ENCODE results near the gene COX7A2L. TPM values are rescaled to one million over a fixed set of nuclear protein-coding genes. Genes with fewer than 3 reads are reported as not detected.

COX7A2L gene
- polyA plus RNA-seq, 1 of the 3 experiments (the other 2 are of a cell fraction): 77.6 TPM

DNA sequence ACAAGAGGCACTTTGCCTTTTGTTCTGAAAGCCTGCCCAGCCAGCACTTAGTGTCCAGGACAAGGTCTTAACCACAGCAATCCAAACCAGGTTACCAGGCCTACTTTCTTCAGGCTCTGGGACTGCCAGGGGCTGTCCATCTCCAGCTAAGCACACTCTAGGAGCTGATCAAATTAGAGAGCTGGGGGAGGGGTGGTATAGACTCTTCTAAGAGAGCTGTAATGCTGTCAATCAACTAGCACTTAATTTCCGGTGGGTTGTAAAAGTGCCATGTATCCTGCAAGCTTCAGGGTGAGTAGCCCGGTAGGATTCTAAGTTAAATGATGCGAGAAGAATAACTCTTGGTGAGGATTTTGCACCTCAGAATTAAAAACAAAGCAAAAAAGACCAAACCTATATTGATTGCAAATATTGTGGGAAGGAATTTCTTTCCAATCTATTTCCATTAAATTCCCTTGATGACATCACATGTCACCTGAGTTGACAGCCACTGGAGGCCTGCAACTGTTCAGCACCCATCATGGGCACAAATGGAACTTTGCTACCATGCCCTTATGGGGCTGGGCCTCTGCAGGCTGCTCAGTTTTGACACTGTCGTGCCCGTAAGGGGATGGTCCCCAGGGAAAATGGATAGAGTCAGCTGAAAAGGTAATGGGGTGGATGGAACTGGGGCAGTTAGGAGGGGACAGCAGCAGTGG is 8.7 kb upstream of the COX7A2L start:
- TF ChIP-seq EZH2phosphoT487 (IDR thresholded peaks at IDR 0.05; ENCODE audit: borderline replicate concordance, low read depth): no peak
- TF ChIP-seq, protein P1, sequence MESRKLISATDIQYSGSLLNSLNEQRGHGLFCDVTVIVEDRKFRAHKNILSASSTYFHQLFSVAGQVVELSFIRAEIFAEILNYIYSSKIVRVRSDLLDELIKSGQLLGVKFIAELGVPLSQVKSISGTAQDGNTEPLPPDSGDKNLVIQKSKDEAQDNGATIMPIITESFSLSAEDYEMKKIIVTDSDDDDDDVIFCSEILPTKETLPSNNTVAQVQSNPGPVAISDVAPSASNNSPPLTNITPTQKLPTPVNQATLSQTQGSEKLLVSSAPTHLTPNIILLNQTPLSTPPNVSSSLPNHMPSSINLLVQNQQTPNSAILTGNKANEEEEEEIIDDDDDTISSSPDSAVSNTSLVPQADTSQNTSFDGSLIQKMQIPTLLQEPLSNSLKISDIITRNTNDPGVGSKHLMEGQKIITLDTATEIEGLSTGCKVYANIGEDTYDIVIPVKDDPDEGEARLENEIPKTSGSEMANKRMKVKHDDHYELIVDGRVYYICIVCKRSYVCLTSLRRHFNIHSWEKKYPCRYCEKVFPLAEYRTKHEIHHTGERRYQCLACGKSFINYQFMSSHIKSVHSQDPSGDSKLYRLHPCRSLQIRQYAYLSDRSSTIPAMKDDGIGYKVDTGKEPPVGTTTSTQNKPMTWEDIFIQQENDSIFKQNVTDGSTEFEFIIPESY (IDR thresholded peaks at IDR 0.05; ENCODE audit: borderline replicate concordance, low read depth): no peak
- TF ChIP-seq, protein P2, sequence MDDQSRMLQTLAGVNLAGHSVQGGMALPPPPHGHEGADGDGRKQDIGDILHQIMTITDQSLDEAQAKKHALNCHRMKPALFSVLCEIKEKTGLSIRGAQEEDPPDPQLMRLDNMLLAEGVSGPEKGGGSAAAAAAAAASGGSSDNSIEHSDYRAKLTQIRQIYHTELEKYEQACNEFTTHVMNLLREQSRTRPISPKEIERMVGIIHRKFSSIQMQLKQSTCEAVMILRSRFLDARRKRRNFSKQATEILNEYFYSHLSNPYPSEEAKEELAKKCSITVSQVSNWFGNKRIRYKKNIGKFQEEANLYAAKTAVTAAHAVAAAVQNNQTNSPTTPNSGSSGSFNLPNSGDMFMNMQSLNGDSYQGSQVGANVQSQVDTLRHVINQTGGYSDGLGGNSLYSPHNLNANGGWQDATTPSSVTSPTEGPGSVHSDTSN (IDR thresholded peaks at IDR 0.05): no peak
- TF ChIP-seq FOXJ3 (CRISPR knock-in tag; IDR thresholded peaks at IDR 0.05): no peak
- no peak for TF ChIP-seq RXRA (IDR thresholded peaks at IDR 0.05; ENCODE audit: borderline replicate concordance, low read depth)
- TF ChIP-seq, protein P3, sequence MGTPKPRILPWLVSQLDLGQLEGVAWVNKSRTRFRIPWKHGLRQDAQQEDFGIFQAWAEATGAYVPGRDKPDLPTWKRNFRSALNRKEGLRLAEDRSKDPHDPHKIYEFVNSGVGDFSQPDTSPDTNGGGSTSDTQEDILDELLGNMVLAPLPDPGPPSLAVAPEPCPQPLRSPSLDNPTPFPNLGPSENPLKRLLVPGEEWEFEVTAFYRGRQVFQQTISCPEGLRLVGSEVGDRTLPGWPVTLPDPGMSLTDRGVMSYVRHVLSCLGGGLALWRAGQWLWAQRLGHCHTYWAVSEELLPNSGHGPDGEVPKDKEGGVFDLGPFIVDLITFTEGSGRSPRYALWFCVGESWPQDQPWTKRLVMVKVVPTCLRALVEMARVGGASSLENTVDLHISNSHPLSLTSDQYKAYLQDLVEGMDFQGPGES (IDR thresholded peaks at IDR 0.05; ENCODE audit: low read depth, low read length): no peak
- TF ChIP-seq RCOR1 (IDR thresholded peaks at IDR 0.05; ENCODE audit: low read length): no peak
- no peak overlapping the region for H3K4me3 ChIP-seq (ENCODE audit: low read depth in 2 of 2, low read length in 1 of 2)
- 90% methylated on average over 5 of the region's 5 CpGs for WGBS (ENCODE audit: low lambda C conversion rate)
- peak overlapping the region in 1 of 2 experiments; percentile 31; a peak in 1 of 4 replicates for H3K27ac ChIP-seq (ENCODE audit: low read depth in 2 of 2, low read length in 1 of 2)
- ChIA-PET CTCF (interaction anchor here (1.0 to 2.3 kb wide), 6 partner anchors 14 to 500 kb away, joined by 3 to 9 read pairs (median 8); no protein-coding TSS in a partner anchor), POLR2A (no interaction called here)
- H3K9me3 ChIP-seq: no peaks in the 10 kb centered on the region
- H3K9ac ChIP-seq: no peak overlapping the region
- H4K20me1 ChIP-seq (ENCODE audit: insufficient read depth): no peaks in the 10 kb centered on the region
- no peaks in the 10 kb centered on the region for H3K79me2 ChIP-seq (ENCODE audit: insufficient read depth)
- H3F3A ChIP-seq (replicated peaks; ENCODE audit: insufficient read depth): no peaks in the 10 kb centered on the region
- H3K27me3 ChIP-seq (ENCODE audit: insufficient read depth): peaks cover 4% of the 10 kb centered on the region; the same call in 1 of the 2 replicates
- H3K4me2 ChIP-seq: no peak overlapping the region
- no peak for DNase-seq
- H3K4me1 ChIP-seq (ENCODE audit: control insufficient read depth in 1 of 2, insufficient read depth in 2 of 2, low read depth in 1 of 2, low read length in 1 of 2): peaks cover 0 to 35% of the 10 kb centered on the region in 2 experiments; a peak in 2 of 4 replicates
- H3K9me2 ChIP-seq: no peaks in the 10 kb centered on the region
- no peaks in the 10 kb centered on the region for H3K36me3 ChIP-seq (replicated peaks in 1 of 2; ENCODE audit: control insufficient read depth in 1 of 2, insufficient read depth in 2 of 2, low read length in 1 of 2)
- no peak overlapping the region for H2AFZ ChIP-seq (ENCODE audit: low read depth)

DNA sequence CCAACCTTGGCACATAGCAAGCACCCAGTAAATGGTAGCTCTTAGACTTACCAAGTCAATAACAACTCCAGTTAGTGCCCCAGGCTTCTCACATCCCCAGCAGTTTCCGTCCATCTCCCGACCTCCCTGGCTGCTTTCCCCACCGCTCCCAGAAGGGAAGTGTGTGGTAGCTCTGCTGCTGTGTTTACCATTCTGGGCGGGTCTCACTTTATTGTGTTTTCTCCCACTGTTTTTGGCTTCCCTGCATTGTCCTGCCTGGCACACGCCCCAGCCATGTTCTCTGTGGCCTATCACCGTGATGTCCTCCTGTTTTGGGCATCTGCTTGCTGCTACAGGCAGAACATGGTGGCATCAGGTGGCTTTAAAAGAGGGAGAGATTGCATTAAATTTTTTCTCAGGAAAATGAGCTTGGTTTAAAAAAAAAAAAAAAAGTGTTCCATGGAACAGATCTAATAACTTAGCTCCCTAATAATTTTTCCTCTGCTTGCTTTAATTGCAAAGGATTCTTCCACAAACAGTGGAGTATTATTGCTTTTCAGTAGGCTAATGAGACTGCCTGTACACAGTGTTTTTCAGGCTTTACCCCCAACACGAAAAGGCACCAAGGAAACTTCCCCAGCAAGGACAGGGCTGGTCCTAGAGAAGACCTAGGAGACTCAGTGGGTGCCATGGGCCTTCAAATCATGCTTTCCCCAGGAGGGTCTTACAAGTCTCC is 8.0 kb upstream of the COX7A2L start:
- WGBS (ENCODE audit: low lambda C conversion rate): 68% methylated on average over 7 of the region's 7 CpGs
- H3K9ac ChIP-seq: no peak overlapping the region
- no peak for DNase-seq
- POLR2A ChIA-PET: no interaction called here
- H3K36me3 ChIP-seq (replicated peaks in 1 of 2; ENCODE audit: control insufficient read depth in 1 of 2, insufficient read depth in 2 of 2, low read length in 1 of 2): no peaks in the 10 kb centered on the region
- peak overlapping the region in 1 of 2 experiments; percentile 31; a peak in 1 of 4 replicates for H3K27ac ChIP-seq (ENCODE audit: low read depth in 2 of 2, low read length in 1 of 2)
- no peaks in the 10 kb centered on the region for H3K9me2 ChIP-seq
- no peaks in the 10 kb centered on the region for H3K79me2 ChIP-seq (ENCODE audit: insufficient read depth)
- no peak overlapping the region for H3K4me3 ChIP-seq (ENCODE audit: low read depth in 2 of 2, low read length in 1 of 2)
- H3F3A ChIP-seq (replicated peaks; ENCODE audit: insufficient read depth): no peaks in the 10 kb centered on the region
- no peaks in the 10 kb centered on the region for H3K9me3 ChIP-seq
- peaks cover 0 to 35% of the 10 kb centered on the region in 2 experiments; a peak in 2 of 4 replicates for H3K4me1 ChIP-seq (ENCODE audit: control insufficient read depth in 1 of 2, insufficient read depth in 2 of 2, low read depth in 1 of 2, low read length in 1 of 2)
- peaks cover 4% of the 10 kb centered on the region; the same call in 1 of the 2 replicates for H3K27me3 ChIP-seq (ENCODE audit: insufficient read depth)
- no peak overlapping the region for H3K4me2 ChIP-seq
- H4K20me1 ChIP-seq (ENCODE audit: insufficient read depth): no peaks in the 10 kb centered on the region
- no peak overlapping the region for H2AFZ ChIP-seq (ENCODE audit: low read depth)
- CTCF ChIA-PET: interaction anchor here (1.0 to 2.3 kb wide), 8 partner anchors 14 to 499 kb away, joined by 3 to 9 read pairs (median 6); no protein-coding TSS in a partner anchor
- TF ChIP-seq FOSL2 (IDR thresholded peaks at IDR 0.05; ENCODE audit: borderline replicate concordance, low read depth): no peak
- no peak for TF ChIP-seq POLR2AphosphoS5 (IDR thresholded peaks at IDR 0.05; ENCODE audit: low read depth, low read length)
- TF ChIP-seq, protein P4, sequence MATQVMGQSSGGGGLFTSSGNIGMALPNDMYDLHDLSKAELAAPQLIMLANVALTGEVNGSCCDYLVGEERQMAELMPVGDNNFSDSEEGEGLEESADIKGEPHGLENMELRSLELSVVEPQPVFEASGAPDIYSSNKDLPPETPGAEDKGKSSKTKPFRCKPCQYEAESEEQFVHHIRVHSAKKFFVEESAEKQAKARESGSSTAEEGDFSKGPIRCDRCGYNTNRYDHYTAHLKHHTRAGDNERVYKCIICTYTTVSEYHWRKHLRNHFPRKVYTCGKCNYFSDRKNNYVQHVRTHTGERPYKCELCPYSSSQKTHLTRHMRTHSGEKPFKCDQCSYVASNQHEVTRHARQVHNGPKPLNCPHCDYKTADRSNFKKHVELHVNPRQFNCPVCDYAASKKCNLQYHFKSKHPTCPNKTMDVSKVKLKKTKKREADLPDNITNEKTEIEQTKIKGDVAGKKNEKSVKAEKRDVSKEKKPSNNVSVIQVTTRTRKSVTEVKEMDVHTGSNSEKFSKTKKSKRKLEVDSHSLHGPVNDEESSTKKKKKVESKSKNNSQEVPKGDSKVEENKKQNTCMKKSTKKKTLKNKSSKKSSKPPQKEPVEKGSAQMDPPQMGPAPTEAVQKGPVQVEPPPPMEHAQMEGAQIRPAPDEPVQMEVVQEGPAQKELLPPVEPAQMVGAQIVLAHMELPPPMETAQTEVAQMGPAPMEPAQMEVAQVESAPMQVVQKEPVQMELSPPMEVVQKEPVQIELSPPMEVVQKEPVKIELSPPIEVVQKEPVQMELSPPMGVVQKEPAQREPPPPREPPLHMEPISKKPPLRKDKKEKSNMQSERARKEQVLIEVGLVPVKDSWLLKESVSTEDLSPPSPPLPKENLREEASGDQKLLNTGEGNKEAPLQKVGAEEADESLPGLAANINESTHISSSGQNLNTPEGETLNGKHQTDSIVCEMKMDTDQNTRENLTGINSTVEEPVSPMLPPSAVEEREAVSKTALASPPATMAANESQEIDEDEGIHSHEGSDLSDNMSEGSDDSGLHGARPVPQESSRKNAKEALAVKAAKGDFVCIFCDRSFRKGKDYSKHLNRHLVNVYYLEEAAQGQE (IDR thresholded peaks at IDR 0.05; ENCODE audit: low read depth, low read length): no peak
- TF ChIP-seq RAD21 (IDR thresholded peaks at IDR 0.05; ENCODE audit: low read length): no peak
- no peak for TF ChIP-seq MXI1 (IDR thresholded peaks at IDR 0.05; ENCODE audit: low read depth, low read length)
- TF ChIP-seq, protein P5, sequence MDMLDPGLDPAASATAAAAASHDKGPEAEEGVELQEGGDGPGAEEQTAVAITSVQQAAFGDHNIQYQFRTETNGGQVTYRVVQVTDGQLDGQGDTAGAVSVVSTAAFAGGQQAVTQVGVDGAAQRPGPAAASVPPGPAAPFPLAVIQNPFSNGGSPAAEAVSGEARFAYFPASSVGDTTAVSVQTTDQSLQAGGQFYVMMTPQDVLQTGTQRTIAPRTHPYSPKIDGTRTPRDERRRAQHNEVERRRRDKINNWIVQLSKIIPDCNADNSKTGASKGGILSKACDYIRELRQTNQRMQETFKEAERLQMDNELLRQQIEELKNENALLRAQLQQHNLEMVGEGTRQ (IDR thresholded peaks at IDR 0.05; ENCODE audit: borderline replicate concordance, low read depth, low read length): no peak
